Measurements from ENCODE around the gene SLC16A2.
A peak's percentile ranks its signal among the peaks of the same experiment; 100 is the strongest.

SLC16A2 gene

DNA sequence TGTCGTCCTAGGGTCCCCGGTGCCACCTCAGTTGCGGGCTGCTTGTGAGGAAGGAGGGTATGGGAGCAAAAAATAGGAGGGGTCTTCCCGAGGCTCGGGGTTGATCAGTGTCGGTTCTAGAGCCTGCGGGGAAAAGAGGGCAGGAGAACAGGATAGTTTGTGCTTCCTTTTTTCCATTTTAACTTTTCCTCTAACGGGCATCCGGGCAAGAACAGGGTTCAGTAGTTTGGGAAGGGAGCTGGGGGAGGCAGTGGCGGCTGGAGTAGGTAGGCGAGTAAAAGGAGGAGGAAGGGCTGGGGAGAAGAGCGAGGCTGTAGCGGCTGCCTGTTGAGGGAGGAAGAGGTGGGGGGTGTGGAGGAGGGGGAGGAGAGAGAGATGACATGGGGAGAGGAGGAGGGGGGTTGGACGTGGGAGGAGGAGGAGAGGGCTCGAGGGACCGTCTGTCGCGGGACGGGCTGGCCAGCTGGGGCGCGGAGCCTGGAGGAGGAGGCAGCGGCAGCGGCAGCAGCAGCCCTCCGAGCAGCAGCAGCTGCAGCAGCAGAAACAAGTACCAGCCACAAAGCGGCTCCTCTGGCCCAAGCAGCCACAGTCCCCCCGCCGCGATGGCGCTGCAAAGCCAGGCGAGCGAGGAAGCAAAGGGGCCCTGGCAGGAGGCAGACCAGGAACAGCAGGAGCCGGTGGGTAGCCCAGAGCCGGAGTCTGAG is at the start of gene SLC16A2:
SLC16A2 (plus strand) TSS at position 458 of the 704 bp plus-strand sequence; CDS start at position 603, 145 bp downstream.
- DNase-seq: peak; percentile 92 to 93

DNA sequence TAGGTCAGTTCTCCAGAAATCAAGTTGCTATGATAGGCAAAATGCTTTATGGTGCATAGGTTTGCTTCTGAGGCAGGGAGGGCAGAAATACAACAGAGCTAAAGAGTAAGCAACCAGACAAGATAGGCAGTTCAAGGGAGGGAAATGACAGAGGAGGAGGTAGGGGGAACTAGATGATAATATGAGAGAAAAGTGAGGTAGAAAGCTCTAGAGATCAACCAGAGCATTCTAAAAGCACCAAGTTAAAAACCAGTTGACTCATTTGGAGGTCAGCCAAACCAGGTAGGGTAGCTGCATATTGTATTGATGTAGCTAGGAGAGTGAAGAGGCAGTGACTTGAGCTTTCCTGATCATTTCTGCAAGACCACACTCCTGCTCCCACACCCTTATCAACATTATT is 49.0 kb upstream of the SLC16A2 start:
- DNase-seq: no peak

DNA sequence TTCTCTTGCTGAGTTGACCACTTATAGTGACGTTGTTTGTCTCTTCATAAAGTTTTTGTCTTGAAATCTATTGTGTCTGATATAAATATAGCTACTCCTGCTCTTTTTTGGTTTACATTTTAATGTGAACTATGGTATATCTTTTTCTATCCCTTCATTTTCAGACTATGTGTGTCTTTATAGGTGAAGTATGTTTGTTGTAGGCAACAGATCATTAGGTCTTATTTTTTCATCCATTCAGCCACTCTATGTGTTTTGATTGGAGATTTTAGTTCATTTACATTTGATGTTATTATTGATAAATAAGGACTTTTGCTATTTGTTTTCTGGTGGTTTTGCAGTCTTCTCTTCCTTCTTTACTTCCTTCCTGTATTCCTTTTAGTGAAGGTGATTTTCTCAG is 44.0 kb upstream of the SLC16A2 start:
- DNase-seq: no peak

DNA sequence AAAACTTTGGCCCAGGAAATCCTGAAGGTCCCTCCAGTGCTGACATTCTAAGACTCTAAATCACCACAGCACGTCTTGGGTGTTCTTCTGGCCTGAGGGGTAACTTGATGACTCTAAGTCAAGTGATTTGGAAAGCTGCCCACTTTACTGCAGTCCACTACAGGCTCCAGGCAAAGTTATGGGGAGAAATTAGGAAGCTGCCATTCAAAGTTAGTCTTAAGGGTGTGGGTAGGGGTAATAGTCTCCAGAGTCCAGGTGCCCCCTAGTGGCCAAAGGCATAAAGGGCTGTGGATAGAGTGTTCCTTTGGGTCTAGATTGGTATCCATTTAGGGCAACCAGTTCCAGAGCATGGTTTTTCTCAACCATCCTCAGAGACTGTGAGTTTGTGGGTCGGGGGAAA is 38.7 kb upstream of the SLC16A2 start:
- DNase-seq: peak; percentile 31 to 72

DNA sequence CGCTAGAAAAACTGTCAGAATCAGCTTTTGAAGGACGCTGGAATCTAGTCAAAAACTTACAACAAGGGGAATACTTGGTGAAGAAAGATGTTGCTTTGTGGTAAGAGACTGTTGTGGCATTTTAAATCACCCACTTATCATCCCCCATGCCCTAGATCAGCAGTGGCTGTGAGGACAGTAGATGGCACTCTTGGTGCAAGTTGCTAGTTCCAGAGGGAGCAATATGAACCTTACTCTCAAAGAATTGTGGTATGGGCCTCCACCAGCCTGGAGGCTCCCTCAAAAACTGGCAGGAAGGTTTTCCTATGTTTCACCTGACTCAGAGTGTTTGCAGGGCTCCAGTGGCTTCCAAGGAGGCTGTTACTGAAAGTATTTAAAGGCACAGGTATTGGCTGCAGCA is 37.7 kb upstream of the SLC16A2 start:
- peak; percentile 68 to 78 for DNase-seq

DNA sequence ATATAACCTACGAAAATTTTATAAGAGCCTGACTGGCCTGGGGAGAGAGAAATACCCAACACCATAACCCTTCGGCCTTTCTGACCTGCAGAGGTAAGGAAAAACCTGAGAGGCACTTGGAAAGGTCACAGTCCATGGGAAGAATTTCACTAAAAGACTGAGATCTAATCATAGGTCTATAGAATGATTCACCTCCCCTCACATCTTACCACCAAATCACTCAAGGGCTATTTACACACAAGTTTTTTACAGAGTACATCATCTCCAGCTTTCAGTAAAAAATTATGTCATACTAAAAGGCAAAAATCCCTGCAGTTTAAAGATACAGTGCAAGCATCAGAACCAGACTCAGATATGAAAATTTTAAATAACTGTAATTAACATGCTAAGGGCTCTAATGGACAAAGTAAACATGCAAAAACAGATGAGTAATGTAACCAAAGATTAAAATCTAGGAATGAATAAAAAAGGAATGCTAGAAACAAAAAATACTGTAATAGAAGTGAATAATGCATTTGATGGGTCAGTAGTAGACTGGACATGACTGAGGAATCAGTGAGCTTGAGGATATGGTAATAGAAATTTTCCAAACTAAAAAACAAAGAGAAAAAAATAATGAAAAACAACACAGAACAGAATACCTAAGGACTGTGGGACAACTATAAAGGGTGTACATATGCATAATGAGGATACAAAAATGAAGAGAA is 32.1 kb upstream of the SLC16A2 start:
- DNase-seq: no peak

DNA sequence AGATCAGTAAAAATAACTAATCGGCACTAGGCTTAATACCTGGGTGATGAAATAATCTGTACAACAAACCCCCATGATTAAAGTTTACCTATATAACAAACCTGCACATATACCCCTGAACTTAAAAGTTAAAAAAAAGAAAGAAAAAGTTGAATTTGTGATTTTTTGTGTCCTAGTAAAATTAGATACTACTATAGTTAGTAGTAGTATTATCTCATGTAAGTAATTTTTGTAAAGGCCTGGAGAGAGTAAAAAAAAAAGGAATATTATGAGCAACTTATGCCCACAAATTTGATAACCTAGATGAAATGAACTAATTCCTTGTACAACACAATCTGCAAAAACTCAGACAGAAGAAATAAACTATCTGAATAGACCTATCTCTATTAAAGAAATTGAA is 25.7 kb upstream of the SLC16A2 start:
- DNase-seq: no peak

DNA sequence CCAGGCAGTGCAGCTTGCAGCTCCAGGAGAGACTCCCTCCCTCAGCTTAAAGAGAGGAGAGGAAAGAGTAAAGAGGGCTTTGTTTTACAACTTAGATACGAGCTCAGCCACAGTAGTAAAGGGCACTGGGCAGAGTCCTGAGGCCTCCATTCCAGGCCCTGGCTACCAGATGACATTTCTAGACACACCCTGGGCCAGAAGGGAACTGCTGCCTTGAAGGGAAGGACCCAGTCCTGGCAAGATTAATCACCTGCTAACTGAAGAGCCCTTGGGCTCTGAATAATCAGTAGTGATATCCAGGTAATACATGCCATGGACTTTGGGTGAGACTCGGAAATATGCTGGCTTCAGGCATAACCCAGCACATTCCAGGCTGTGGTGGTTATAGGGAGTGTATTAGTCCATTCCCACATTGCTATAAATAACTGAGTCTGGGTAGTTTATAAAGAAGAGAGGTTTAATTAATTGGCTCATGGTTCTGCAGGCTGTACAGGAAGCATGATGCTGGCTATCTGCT is 15.3 kb upstream of the SLC16A2 start:
- DNase-seq: no peak

DNA sequence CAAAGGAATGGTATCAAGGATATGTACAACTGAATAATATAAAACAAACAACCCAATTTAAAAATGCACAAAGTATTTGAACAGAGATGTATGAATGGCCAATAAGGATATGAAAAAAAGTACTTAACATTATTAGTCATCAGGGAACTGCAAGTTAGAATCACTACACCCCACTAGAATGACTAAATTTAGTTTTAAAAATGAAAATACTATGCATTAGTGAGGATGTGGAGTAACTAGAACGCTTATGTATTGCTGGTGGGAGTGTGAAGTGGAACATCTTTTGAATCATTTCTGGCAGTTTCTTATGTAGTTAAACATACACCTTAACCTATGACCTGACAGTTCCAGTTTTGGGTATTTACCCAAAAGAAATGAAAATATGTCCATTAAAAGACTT is 13.0 kb upstream of the SLC16A2 start:
- DNase-seq: no peak

DNA sequence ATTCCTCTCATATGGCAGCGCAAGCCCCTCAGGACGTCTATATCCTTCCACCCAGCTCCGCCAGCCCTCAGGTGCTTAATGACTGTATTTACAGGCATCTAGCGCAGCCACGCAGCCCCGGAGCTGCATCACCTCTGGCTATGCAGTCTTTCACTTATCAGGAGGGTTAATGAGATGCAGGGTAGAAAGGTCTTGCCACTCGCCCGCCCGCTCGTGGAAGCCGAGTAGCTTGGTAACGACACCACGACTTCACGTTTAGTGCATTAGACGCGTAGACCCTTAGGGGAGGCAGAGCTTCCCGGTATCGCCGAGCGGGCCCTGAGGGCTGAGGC is 1.5 kb upstream of the SLC16A2 start:
- DNase-seq: peak; percentile 40 to 61

DNA sequence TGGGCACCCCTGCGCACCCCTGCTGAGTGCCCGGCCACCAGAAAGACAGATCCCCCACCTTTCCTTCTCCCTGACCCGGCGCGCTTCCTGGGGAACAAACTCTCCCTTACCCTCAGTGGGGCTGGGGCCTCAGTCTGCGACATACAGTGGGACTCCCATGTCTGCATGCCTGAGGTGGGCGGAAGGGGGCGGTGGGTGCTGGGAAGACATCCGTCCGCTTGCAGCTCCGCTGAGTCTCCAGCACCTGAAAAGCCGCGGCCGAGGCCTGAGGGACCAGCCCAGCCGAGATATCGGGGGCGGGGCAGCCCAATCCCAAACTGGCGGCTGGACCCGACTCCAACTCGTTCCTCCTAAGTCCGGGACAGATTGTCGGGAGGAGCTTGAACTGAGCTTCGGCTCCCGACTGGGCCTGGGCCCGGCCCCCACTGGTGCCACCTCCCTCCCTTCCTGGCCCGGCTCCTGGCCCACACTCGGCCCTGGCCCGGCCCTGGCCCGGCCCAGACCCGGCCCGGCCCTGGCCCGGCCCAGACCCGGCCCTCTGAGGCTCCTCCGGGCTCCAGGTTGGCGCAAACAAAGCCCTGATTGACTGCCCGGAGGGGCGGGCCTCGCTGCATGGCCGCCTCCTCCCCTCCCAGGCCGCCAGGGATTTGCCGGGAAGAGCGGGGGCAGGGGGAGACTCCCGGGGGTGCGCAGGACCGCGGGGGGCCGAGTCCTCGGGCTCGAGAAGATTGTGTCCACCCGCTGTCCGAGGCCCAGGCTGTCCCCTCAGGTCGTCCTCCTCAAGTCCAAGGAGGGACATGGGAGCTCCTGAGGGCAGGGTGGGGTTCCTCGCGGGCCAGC is 877 bp upstream of the SLC16A2 start:
- peak; percentile 63 to 73 for DNase-seq

DNA sequence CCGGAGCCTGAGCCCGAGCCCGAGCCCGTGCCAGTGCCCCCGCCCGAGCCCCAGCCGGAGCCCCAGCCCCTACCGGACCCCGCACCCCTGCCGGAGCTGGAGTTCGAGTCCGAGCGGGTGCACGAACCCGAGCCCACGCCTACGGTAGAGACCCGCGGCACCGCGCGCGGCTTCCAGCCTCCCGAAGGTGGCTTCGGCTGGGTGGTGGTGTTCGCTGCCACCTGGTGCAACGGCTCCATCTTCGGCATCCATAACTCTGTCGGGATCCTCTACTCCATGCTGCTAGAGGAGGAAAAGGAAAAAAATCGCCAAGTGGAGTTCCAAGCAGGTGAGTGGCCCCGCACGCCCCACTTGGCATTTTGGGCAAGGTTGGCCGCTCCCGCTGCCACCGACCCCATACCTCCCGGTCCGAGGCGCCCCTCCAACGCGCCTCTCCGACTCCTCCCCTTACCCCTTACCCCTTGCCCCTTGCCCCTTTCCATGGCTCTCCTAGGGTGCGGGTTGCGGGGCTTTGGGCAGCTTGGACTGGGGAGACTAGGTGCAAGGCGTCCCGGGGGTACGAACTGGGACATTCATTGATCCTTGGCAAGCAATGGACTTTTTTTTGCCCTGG is 553 bp downstream of the SLC16A2 start:
- DNase-seq: peak in 1 of 2 experiments; percentile 33

DNA sequence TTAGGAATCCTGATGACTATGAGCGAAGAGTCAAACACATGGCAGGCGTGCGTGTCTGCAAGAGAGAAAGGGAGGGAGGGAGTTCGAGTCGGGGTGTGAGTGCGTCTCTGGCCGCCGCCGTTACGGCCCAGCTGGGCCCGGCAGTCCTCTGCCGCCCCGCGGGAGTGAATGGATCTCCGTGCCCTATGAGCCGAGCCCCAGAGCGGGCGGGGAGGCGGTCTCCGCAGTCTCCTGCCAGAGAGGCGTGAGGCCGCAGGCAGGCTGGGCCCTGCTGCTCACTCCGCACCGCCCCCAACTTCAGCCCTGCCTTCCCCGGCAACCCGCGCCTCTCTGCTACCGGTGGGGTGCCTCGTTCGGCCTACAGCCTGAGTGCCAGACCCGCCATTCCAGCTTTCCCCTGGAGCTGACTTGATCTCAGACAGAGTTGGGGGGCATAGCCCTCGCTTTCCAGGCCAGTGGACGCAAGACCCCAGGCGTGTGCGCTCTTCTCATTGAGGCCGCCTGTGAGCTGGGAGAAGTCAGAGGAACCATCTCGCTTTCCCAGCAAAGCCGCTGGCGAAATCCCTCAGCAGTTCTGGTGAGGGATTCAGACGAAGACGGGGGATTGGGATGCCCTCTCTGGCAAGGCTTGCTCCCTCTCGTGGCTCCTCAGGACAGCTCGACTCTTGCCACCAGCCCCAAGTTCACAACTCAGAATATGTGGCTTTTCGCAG is 1.4 kb downstream of the SLC16A2 start:
- peak; percentile 63 to 73 for DNase-seq

DNA sequence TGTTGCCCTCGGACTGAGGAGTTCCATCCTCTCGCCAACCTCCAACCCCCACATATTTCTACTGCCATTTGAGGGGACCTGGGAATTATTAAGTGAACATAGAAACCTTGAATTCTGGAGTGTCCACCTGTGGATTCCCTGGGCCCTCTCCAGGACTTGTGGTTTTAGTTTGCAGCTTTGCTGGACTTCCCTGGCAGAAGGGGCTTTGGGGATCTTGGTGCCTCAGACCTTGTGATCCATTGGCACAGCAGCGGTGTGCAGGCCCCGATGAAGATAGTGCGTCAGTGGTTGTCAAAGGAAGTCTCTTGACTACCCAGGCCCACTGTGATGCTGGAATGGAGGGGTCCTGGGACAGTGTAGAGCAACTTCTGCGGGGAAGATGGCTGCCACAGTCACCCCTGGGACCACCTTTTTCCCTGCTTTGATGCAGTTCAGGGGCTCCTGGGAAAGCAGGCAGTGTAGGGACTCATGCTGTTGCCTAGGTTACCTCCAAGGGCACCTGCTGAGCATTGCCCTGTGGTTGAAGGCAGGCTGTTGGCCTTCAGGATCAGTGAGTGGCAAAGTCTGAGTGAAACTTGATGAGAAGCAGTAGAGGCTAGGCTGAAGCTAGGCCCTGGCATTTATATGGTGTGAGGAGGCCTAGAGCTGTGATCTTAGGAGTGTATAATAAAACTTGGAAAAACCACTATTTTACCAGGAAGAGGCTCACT is 2.2 kb downstream of the SLC16A2 start:
- peak in 1 of 2 experiments; percentile 44 for DNase-seq

DNA sequence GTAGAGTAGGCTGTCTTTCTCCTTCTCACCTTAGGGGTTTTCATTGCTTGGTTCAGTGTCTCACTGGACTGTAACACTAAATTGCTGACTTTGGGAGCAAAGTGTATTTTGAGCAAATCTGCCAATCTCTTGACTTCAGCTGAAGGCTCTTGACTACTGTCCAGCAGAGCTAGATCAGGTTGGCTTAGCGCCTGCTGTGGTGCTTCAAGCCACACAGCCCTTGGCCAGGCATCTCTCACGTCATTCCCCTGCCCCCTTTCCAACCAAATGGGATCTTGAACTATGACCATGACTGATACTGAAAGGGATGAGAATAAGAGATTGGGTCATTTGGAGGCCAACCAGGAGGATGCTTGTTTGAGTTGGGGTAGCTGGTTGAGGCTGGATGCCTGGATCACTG is 4.8 kb downstream of the SLC16A2 start:
- DNase-seq: no peak

DNA sequence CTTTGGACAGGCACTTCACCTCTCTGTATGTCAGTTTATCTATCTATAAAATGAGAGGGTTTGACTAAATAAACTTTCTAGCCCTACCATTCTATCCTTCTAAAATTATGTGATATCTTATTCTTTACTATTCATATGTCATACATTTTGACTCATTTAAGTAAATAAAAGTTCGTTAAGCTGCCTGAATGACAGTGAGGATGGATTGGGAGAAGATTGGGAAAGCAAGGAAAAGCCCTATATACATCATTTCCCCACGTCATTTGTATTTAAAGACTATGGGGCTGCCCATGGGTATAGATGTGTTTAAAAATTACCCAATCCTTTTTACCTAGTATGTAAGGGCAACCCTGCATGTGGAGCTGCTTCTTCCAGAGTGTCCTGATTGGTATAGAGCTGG is 5.3 kb downstream of the SLC16A2 start:
- DNase-seq: no peak

DNA sequence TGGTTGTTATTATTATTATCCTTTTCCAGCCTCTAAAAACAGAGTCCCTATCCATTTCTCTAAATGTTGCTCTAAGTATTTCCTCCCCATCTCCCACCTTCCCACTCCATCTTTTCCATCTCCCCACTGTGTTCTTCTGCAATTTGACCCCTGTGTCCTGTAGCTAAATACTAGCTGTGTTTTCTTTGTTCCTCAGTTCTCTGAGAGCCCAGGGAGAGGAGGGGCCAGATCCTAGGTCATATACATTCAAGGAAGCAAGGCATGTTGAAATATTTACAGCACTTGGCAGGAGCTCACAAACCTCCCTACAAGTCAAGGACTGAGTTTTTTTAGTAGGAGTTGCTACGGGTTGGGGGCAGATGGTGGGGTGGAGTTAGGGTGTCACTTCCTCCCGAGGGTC is 10.5 kb downstream of the SLC16A2 start:
- peak in 1 of 2 experiments; percentile 7 for DNase-seq

DNA sequence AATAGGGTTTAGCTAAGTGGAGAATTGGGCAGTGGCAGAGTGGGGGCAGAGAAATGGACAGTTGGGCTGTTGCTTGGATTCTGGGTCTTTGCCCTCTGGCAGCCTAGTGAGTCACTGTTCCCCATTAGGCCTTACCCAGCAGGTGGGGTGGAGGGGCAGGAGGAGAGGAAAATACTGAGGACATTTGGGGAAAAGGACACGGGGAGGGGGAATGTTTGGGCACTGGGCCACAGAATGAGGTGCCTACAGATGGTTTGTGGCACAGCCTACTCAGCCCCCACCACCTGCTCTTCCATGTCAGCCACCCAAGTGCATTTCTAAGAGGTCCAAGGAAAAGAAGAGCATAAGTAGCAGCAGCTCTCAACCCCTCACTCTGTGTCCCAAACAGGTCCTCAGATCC is 13.0 kb downstream of the SLC16A2 start:
- DNase-seq: peak; percentile 6 to 80

DNA sequence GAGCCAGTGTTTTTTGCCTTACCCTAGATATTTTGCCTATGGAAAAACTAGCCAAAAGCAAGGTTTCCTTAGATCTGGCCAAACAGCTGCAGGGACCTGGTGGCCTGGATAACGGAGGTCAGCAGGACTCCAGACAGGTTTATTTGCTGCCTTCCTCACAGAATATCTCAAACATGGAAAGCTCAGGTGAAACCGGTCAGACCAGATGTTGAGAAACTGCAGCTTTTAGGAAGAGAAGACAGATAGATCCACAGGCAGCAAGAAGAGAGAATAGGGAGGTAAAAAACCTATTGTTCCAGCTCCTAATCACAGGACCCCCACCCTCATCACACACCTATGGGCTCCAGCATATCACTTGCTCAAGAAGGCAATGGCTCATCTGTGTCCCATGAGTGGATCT is 16.2 kb downstream of the SLC16A2 start:
- no peak for DNase-seq

DNA sequence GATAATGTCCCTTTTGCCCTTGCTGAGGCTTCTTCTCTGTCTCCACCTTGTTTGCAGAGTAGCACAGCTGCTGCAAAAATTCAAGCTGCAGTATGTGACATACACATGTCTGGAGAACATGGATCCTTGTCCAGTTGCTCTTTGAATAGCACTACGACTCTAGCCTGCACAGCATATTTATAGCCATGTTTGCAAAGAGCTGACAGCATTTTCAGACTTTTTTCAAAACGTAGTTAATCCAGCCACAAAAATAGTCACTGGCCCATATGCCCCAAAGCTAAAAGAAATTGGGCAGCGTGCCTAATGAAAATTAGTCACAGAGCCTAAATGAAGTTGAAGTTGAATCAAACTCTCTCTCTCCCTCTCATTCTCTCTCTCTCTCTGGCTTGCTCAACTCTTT is 17.5 kb downstream of the SLC16A2 start:
- no peak for DNase-seq

DNA sequence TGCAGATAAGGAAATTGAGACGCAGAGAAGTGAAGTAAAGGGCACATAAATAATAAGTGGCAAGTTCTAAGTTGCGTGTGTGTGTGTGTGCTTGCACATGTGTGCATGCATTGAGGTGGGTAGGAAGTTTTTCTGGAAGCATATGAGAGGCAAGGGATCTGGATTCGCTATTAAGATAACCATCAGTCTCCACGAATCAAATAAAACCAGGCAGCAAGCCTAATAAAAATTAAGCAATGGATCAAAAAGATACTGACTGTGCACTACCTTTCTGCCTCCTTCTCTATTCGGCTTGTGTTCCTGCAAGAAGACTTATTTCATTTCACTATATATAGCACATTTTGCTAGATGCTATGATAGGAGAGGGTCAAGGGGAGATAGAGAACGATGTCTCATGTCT is 23.8 kb downstream of the SLC16A2 start:
- DNase-seq: no peak

DNA sequence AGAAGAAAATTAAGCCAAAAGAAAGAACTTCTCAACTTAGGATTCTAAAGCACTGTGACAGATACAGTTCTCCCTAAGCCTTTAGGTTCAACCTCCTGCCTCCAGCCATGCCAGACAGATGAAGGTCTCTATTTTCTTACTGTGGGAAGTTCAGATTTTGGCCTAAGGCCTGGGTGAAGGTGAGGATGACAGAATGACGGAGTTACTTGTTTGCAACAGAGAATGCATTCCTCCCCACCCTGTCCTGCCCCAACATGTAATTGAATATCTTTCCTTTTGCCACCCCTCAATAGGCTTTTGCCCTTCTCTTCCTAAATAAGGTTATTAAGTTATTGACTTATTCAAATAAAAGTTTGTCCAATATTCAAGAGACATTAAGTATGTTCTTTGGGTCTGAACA is 25.6 kb downstream of the SLC16A2 start:
- no peak for DNase-seq

All from NCI-H524 (cell line).